ENCODE results near the gene ARHGDIB.

The ARHGDIB gene

DNA sequence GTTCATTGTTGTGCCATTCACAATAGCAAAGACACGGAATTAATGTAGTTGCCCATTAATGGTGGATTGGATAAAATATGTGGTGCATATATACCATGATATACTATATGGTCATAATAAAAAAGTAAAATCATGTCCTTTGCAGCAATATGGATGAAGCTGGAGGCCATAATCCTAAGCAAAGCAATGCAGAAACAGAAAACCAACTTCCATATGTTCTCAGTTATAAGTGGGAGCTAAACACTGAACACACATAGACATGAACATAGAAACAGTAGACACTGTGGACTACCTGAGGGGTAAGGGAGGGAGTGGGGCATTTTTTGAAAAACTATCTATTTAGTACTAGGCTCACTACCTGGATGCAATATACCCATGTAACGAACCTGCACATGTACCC, 20.0 kb downstream of the ARHGDIB start:
- no peak for DNase-seq (ENCODE audit: low read depth, low spot score)
- no peak for TF ChIP-seq SUZ12 (IDR thresholded peaks at IDR 0.05; ENCODE audit: extremely low read depth, insufficient read depth, insufficient read length)
- TF ChIP-seq ZNF274 (IDR thresholded peaks at IDR 0.05; ENCODE audit: low read depth, low read length) = no peak
- no peak for TF ChIP-seq YY1 (IDR thresholded peaks at IDR 0.05; ENCODE audit: insufficient read depth, insufficient read length)

DNA sequence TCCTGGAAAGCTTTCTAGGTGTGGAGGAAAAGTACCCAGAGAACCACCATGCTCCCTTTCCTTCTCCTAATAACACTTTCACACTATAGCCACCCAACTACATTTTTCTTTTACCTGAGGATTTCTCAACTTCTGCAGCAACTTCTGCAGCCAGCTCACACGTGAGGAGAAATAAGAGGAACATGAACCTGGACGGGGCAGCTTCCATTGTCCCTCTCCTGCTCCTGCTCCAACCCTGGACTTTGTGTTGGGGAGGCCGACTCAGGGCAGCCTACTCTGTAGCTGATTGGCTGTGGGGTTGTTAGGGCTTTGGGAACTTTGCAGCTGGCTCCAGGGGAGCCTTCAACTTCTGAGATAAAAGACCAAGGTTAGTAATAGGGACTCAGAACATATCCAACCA, 23.1 kb downstream of the ARHGDIB start, which contains the start of gene ERP27:
TSS of gene ERP27 (minus strand) at position 237 of the 400 bp plus-strand sequence. CDS start at position 208, 29 bp downstream.
- Histone ChIP-seq H3K36me3 (ENCODE audit: insufficient read depth, insufficient read length, low read length) (no peaks in the 10 kb centered on the region), H3K27me3 (ENCODE audit: insufficient read depth, insufficient read length) (no peaks in the 10 kb centered on the region), H3K4me3 (ENCODE audit: insufficient read length, low read depth) (no peak within 1 kb of the TSS), H3K9me3 (ENCODE audit: insufficient read depth, low read length) (no peaks in the 10 kb centered on the region), H3K9ac (ENCODE audit: insufficient read length, low read depth) (no peak within 1 kb of the TSS), H3K4me1 (ENCODE audit: insufficient read depth, insufficient read length) (no peaks in the 10 kb centered on the region)
- no peak for DNase-seq (ENCODE audit: low read depth, low spot score)
- TF ChIP-seq YY1 (IDR thresholded peaks at IDR 0.05; ENCODE audit: insufficient read depth, insufficient read length) = no peak
- TF ChIP-seq ZNF274 (IDR thresholded peaks at IDR 0.05; ENCODE audit: low read depth, low read length) = no peak
- no peak for TF ChIP-seq SUZ12 (IDR thresholded peaks at IDR 0.05; ENCODE audit: extremely low read depth, insufficient read depth, insufficient read length)

More for the DNA sequence above, 20.0 kb downstream of the ARHGDIB start:
- no peak overlapping the region for H3K9ac ChIP-seq (ENCODE audit: insufficient read length, low read depth)
- H3K9me3 ChIP-seq (ENCODE audit: insufficient read depth, low read length) = no peaks in the 10 kb centered on the region
- H3K4me3 ChIP-seq (ENCODE audit: insufficient read length, low read depth) = no peak overlapping the region
- no peaks in the 10 kb centered on the region for H3K36me3 ChIP-seq (ENCODE audit: insufficient read depth, insufficient read length, low read length)
- no peaks in the 10 kb centered on the region for H3K4me1 ChIP-seq (ENCODE audit: insufficient read depth, insufficient read length)
- no peaks in the 10 kb centered on the region for H3K27me3 ChIP-seq (ENCODE audit: insufficient read depth, insufficient read length)

DNA sequence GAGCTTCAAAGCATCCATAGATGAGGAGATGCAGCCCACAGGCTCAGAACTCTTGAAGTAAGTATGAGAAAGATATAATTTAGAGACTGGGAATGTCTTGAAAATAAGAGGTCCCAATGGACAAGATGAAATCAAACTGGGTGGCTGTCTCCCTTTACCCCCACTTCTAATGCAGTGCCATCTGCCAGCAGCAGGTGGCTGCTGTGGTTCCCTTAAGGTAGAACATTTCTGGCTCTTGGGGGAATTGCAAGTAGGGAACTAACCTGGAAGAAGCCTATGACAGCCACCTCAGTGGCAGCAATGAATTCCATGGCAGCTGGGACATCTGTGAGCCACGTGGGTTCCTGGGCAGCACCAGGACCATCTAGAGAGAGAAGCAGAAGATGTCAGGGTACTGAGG, 23.7 kb downstream of the ARHGDIB start:
- Histone ChIP-seq H3K27me3 (ENCODE audit: insufficient read depth, insufficient read length) (no peaks in the 10 kb centered on the region), H3K9ac (ENCODE audit: insufficient read length, low read depth) (no peak overlapping the region), H3K4me1 (ENCODE audit: insufficient read depth, insufficient read length) (no peaks in the 10 kb centered on the region), H3K36me3 (ENCODE audit: insufficient read depth, insufficient read length, low read length) (no peaks in the 10 kb centered on the region), H3K9me3 (ENCODE audit: insufficient read depth, low read length) (no peaks in the 10 kb centered on the region), H3K4me3 (ENCODE audit: insufficient read length, low read depth) (no peak overlapping the region)
- TF ChIP-seq YY1 (IDR thresholded peaks at IDR 0.05; ENCODE audit: insufficient read depth, insufficient read length) = no peak
- no peak for TF ChIP-seq ZNF274 (IDR thresholded peaks at IDR 0.05; ENCODE audit: low read depth, low read length)
- TF ChIP-seq SUZ12 (IDR thresholded peaks at IDR 0.05; ENCODE audit: extremely low read depth, insufficient read depth, insufficient read length) = no peak
- DNase-seq (ENCODE audit: low read depth, low spot score) = no peak

DNA sequence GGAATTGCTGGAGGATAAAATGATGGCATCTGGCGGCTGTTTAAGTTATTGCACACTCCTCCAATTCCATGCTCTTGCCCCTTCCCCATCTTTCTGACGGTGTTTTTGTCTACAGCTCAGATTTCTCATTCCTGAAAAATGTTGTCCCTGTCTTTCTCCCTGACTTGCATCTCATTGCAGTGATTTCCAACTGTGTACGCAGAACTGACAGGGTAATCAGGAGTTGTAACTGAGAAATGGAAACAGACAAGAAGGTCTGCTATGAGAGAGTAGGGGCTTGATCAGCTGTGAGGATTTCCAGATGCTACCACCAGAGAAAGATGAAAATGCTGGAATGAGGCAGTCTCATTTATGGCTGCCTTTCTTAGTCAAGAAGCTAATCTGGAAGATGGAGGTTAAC, 24.4 kb downstream of the ARHGDIB start:
- Histone ChIP-seq H3K27me3 (ENCODE audit: insufficient read depth, insufficient read length) (no peaks in the 10 kb centered on the region), H3K4me1 (ENCODE audit: insufficient read depth, insufficient read length) (no peaks in the 10 kb centered on the region), H3K36me3 (ENCODE audit: insufficient read depth, insufficient read length, low read length) (no peaks in the 10 kb centered on the region), H3K4me3 (ENCODE audit: insufficient read length, low read depth) (no peak overlapping the region), H3K9me3 (ENCODE audit: insufficient read depth, low read length) (no peaks in the 10 kb centered on the region), H3K9ac (ENCODE audit: insufficient read length, low read depth) (no peak overlapping the region)
- no peak for TF ChIP-seq SUZ12 (IDR thresholded peaks at IDR 0.05; ENCODE audit: extremely low read depth, insufficient read depth, insufficient read length)
- no peak for TF ChIP-seq ZNF274 (IDR thresholded peaks at IDR 0.05; ENCODE audit: low read depth, low read length)
- TF ChIP-seq YY1 (IDR thresholded peaks at IDR 0.05; ENCODE audit: insufficient read depth, insufficient read length) = no peak
- DNase-seq (ENCODE audit: low read depth, low spot score) = no peak

DNA sequence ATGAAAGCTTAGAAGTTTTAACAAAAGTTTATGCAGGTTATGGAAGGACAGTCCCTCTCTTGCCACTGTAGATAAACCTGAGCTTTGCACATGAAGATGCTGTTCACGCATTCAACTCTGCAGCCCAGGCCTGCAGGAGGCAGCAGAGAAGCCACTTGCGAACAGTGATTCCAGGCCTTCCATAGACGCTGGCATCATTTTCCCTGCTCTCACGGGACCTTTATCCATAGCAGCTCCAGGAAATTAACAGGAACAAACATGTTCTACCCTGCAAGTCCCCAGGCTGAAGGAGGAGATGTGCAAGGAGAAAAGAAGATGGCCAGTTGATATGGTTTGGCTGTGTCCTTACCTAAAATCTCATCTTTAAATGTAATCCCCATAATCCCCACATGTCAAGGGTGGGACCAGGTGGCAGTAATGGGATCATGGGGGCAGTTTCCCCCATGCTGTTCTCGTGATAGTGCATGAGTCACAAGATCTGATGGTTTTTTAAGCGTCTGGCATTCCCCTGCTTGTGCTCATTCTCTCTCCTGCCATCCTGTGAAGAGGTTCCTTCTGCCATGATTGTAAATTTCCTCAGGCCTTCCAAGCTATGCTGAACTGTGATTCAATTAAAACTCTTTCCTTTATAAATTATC, 25.1 kb downstream of the ARHGDIB start:
- no peak for TF ChIP-seq YY1 (IDR thresholded peaks at IDR 0.05; ENCODE audit: insufficient read depth, insufficient read length)
- TF ChIP-seq ZNF274 (IDR thresholded peaks at IDR 0.05; ENCODE audit: low read depth, low read length) = no peak
- no peak for TF ChIP-seq SUZ12 (IDR thresholded peaks at IDR 0.05; ENCODE audit: extremely low read depth, insufficient read depth, insufficient read length)
- Histone ChIP-seq H3K27me3 (ENCODE audit: insufficient read depth, insufficient read length) (no peaks in the 10 kb centered on the region), H3K4me1 (ENCODE audit: insufficient read depth, insufficient read length) (no peaks in the 10 kb centered on the region), H3K4me3 (ENCODE audit: insufficient read length, low read depth) (no peak overlapping the region), H3K9ac (ENCODE audit: insufficient read length, low read depth) (no peak overlapping the region), H3K9me3 (ENCODE audit: insufficient read depth, low read length) (no peaks in the 10 kb centered on the region), H3K36me3 (ENCODE audit: insufficient read depth, insufficient read length, low read length) (no peaks in the 10 kb centered on the region)
- DNase-seq (ENCODE audit: low read depth, low spot score) = peak; percentile 57

DNA sequence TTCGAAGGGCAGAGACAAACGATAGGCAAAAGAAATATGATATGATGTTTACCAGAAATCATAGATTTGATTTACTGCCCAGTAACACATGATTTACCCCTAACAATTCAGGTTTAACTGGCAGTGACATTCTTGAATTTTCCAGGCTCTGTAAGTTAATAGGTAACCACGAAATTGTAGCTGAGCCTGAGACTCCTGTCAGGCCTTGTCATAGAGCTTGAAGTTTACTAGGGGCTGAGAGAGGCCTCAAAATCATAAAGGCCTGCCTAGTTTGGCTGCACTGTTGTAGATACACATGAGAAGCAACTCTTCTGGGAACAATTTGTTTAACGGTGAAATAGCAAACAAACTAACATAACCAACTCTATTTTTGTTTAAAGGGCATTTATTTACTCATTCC, 26.4 kb downstream of the ARHGDIB start:
- H3K9ac ChIP-seq (ENCODE audit: insufficient read length, low read depth) = no peak overlapping the region
- H3K4me1 ChIP-seq (ENCODE audit: insufficient read depth, insufficient read length) = no peaks in the 10 kb centered on the region
- H3K27me3 ChIP-seq (ENCODE audit: insufficient read depth, insufficient read length) = no peaks in the 10 kb centered on the region
- no peaks in the 10 kb centered on the region for H3K9me3 ChIP-seq (ENCODE audit: insufficient read depth, low read length)
- no peak for TF ChIP-seq ZNF274 (IDR thresholded peaks at IDR 0.05; ENCODE audit: low read depth, low read length)
- no peak for TF ChIP-seq SUZ12 (IDR thresholded peaks at IDR 0.05; ENCODE audit: extremely low read depth, insufficient read depth, insufficient read length)
- TF ChIP-seq YY1 (IDR thresholded peaks at IDR 0.05; ENCODE audit: insufficient read depth, insufficient read length) = no peak
- DNase-seq (ENCODE audit: low read depth, low spot score) = no peak
- H3K4me3 ChIP-seq (ENCODE audit: insufficient read length, low read depth) = no peak overlapping the region
- H3K36me3 ChIP-seq (ENCODE audit: insufficient read depth, insufficient read length, low read length) = no peaks in the 10 kb centered on the region

DNA sequence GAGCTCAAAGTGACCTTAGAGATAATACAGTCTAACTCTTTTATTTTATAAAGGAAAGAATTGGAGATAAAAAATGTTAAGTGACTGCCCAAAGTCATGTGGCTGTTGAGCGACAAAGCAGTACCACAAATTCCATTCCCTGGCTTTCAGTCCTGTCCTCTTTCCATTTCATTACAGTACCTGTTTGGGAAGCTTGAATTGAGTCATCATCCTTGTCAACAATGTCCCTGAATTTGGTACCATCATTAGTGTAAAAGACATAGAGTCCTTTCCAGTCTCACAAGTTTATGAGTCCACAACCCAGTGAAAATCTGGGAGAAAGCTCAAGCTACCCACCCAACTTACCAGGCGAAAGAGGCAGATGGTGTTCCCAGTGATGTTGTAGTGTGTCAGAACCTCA, 26.9 kb downstream of the ARHGDIB start:
- no peak for DNase-seq (ENCODE audit: low read depth, low spot score)
- no peaks in the 10 kb centered on the region for H3K4me1 ChIP-seq (ENCODE audit: insufficient read depth, insufficient read length)
- no peaks in the 10 kb centered on the region for H3K36me3 ChIP-seq (ENCODE audit: insufficient read depth, insufficient read length, low read length)
- no peak overlapping the region for H3K9ac ChIP-seq (ENCODE audit: insufficient read length, low read depth)
- H3K9me3 ChIP-seq (ENCODE audit: insufficient read depth, low read length) = no peaks in the 10 kb centered on the region
- TF ChIP-seq ZNF274 (IDR thresholded peaks at IDR 0.05; ENCODE audit: low read depth, low read length) (no peak), SUZ12 (IDR thresholded peaks at IDR 0.05; ENCODE audit: extremely low read depth, insufficient read depth, insufficient read length) (no peak), YY1 (IDR thresholded peaks at IDR 0.05; ENCODE audit: insufficient read depth, insufficient read length) (no peak)
- H3K4me3 ChIP-seq (ENCODE audit: insufficient read length, low read depth) = no peak overlapping the region
- no peaks in the 10 kb centered on the region for H3K27me3 ChIP-seq (ENCODE audit: insufficient read depth, insufficient read length)
